A673 (cell line): Measurements from ENCODE around the gene VIPR1. TPM values are rescaled to one million over a fixed set of nuclear protein-coding genes. Genes with fewer than 3 reads are reported as not detected.
"Not testable (repeated sequence)": the region's sequence is repeated elsewhere in the genome, so short reads cannot be mapped to it uniquely, and the experiment has no call there.

ENCODE experiments used
- BruUV-seq: library from RNA; stranded (reverse); fragments of 400-500 nt; replicated peaks from 2 replicates; lab custom pipeline; 2021; lab: Mats Ljungman, UMichigan
- CTCF ChIA-PET: fragments of 300-600 bp; sonication (Branson Sonifier 250); formaldehyde crosslinking; loops from one replicate; lab custom pipeline; 2022; ENCODE audit warnings: antibody characterized with exemption; lab: Charles Lee
- POLR2A ChIA-PET: fragments of 300-600 bp; sonication (Branson Sonifier 250); formaldehyde crosslinking; loops from one replicate; lab custom pipeline; 2022; ENCODE audit warnings: antibody characterized with exemption; ENCODE audit not compliant: low non-redundant PET; lab: Charles Lee
- DNase-seq: peaks from one replicate; pipeline ENCODE4 v3.0.0-alpha.2; 2015; ENCODE audit warnings: low spot score
- H3K27ac ChIP-seq: fragments of 200-600 bp; sonication (generic); 2 replicates; pipeline ENCODE4 v1.5.1; 2016; ENCODE audit warnings: mixed run types, low read depth, mild to moderate bottlenecking, mixed read lengths, antibody characterized with exemption, low read length; ENCODE audit not compliant: poor library complexity, severe bottlenecking
- H3K27me3 ChIP-seq: fragments of 200-600 bp; sonication (generic); replicated peaks from 2 replicates; pipeline ENCODE4 v1.6.1; 2017; ENCODE audit warnings: mixed run types, low read depth, mild to moderate bottlenecking, mixed read lengths, antibody characterized with exemption, low read length; ENCODE audit not compliant: insufficient read depth, poor library complexity
- H3K36me3 ChIP-seq: fragments of 200-600 bp; sonication (generic); 2 replicates; pipeline ENCODE4 v1.6.1; 2016; ENCODE audit warnings: mixed run types, mild to moderate bottlenecking, mixed read lengths, antibody characterized with exemption, low read length; ENCODE audit not compliant: insufficient read depth, poor library complexity, severe bottlenecking
- H3K4me1 ChIP-seq: fragments of 200-600 bp; sonication (generic); 2 replicates; pipeline ENCODE4 v1.6.1; 2017; ENCODE audit warnings: mixed run types, mild to moderate bottlenecking, mixed read lengths, antibody characterized with exemption, low read length; ENCODE audit not compliant: insufficient read depth, poor library complexity, severe bottlenecking
- H3K4me3 ChIP-seq: fragments of 200-600 bp; sonication (generic); 2 replicates; pipeline ENCODE4 v1.5.1; 2016; ENCODE audit warnings: low read depth, mixed run types, mild to moderate bottlenecking, mixed read lengths, low read length; ENCODE audit not compliant: poor library complexity, severe bottlenecking
- H3K9me3 ChIP-seq: fragments of 200-600 bp; sonication (generic); 2 replicates; pipeline ENCODE4 v1.6.1; 2016; ENCODE audit warnings: mixed run types, low read depth, mild to moderate bottlenecking, mixed read lengths, antibody characterized with exemption, low read length; ENCODE audit not compliant: poor library complexity, severe bottlenecking
- EZH2 ChIP-seq: fragments of 200-600 bp; sonication (generic); IDR thresholded peaks from 2 replicates; pipeline ENCODE4 v1.6.1; 2017; ENCODE audit warnings: borderline replicate concordance, low read depth, mild to moderate bottlenecking, mixed read lengths, antibody characterized with exemption, low read length; ENCODE audit not compliant: poor library complexity, severe bottlenecking
- intact Hi-C: fragments of 100-400 bp; cut with micrococcal nuclease; formaldehyde crosslinking; loops from one replicate; pipeline ENCODE4 v1.10.0; 2022; ENCODE audit not compliant: unreplicated experiment
- total RNA-seq: library from RNA; stranded (reverse); gene quantifications from 2 replicates; pipeline ENCODE4 v1.2.3, GENCODE V29; 2021
- TF ChIP-seq, protein P1 (sequence below): fragments of 300-800, 200-600 bp; sonication (generic); conservative IDR thresholded peaks from 2 replicates; pipeline ENCODE4 v1.5.1; 2017; ENCODE audit warnings: low read depth, mild to moderate bottlenecking, antibody characterized with exemption, low read length, moderate library complexity, mixed read lengths

The VIPR1 gene
- total RNA-seq, 1 experiment from 2014 or later, result 0.26 TPM

GRCh38 chr3:42575137-42575741, 72.8 kb downstream of the VIPR1 start:
- no peaks in the 10 kb centered on the region for H3K27me3 ChIP-seq
- intact Hi-C loops, result loop anchor here (10.0 kb wide), 1 partner anchor 170 kb away; no protein-coding TSS in a partner anchor
- H3K4me1 ChIP-seq, result no peaks in the 10 kb centered on the region
- DNase-seq, result no peak
- no TSS peak for BruUV-seq
- ChIA-PET CTCF (no interaction called here), POLR2A (no interaction called here)
- no peak overlapping the region for H3K4me3 ChIP-seq
- H3K36me3 ChIP-seq, result peaks cover 8% of the 10 kb centered on the region
- H3K27ac ChIP-seq, result no peak overlapping the region
- peaks cover 5% of the 10 kb centered on the region for H3K9me3 ChIP-seq
- TF ChIP-seq, protein P1, sequence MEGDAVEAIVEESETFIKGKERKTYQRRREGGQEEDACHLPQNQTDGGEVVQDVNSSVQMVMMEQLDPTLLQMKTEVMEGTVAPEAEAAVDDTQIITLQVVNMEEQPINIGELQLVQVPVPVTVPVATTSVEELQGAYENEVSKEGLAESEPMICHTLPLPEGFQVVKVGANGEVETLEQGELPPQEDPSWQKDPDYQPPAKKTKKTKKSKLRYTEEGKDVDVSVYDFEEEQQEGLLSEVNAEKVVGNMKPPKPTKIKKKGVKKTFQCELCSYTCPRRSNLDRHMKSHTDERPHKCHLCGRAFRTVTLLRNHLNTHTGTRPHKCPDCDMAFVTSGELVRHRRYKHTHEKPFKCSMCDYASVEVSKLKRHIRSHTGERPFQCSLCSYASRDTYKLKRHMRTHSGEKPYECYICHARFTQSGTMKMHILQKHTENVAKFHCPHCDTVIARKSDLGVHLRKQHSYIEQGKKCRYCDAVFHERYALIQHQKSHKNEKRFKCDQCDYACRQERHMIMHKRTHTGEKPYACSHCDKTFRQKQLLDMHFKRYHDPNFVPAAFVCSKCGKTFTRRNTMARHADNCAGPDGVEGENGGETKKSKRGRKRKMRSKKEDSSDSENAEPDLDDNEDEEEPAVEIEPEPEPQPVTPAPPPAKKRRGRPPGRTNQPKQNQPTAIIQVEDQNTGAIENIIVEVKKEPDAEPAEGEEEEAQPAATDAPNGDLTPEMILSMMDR, result no peak
- no peak for TF ChIP-seq EZH2

GRCh38 chr3:42578054-42578453, 75.6 kb downstream of the VIPR1 start:
- Histone ChIP-seq H3K9me3 (peaks cover 5% of the 10 kb centered on the region), H3K36me3 (peaks cover 8% of the 10 kb centered on the region), H3K27me3 (no peaks in the 10 kb centered on the region), H3K4me1 (peaks cover 5% of the 10 kb centered on the region), H3K27ac (no peak overlapping the region), H3K4me3 (no peak overlapping the region)
- POLR2A ChIA-PET, result no interaction called here
- no peak for DNase-seq
- TF ChIP-seq, protein P1, result no peak
- no peak for TF ChIP-seq EZH2
- CTCF ChIA-PET, result no interaction called here
- intact Hi-C loops, result loop anchor here (10.0 kb wide), 1 partner anchor 167 kb away; no protein-coding TSS in a partner anchor
- BruUV-seq, result no TSS peak

- DNase-seq, H3K36me3 ChIP-seq, H3K27ac ChIP-seq, CTCF ChIA-PET, BruUV-seq, POLR2A ChIA-PET, H3K4me1 ChIP-seq, H3K27me3 ChIP-seq, H3K9me3 ChIP-seq, H3K4me3 ChIP-seq: not testable (repeated sequence)
- intact Hi-C loops, result loop anchor here (10.0 kb wide), 1 partner anchor 165 kb away; no protein-coding TSS in a partner anchor
These were observed 76.9 kb downstream of the VIPR1 start for GRCh38 chr3:42579346-42579745.

- intact Hi-C loops, result no loop called here
- TF ChIP-seq EZH2, result no peak
- TF ChIP-seq, protein P1, result no peak
- Histone ChIP-seq H3K36me3 (no peaks in the 10 kb centered on the region), H3K4me3 (peak overlapping the region; percentile 76), H3K4me1 (peaks cover 5% of the 10 kb centered on the region), H3K27me3 (no peaks in the 10 kb centered on the region), H3K27ac (peak overlapping the region; percentile 70), H3K9me3 (no peaks in the 10 kb centered on the region)
- no peak for DNase-seq
- CTCF ChIA-PET, result no interaction called here
- BruUV-seq, result no TSS peak
- POLR2A ChIA-PET, result no interaction called here
These were observed 78.9 kb downstream of the VIPR1 start for GRCh38 chr3:42581400-42581708.
